ENCODE measurements around the gene GMIP.

GMIP gene

GRCh38 chr19:19662871-19663255, 19.4 kb upstream of the GMIP start:
- H3K4me3 ChIP-seq (ENCODE audit: low read depth, low read length) = peak overlapping the region; percentile 65
- no peak for TF ChIP-seq CTCF (IDR thresholded peaks at IDR 0.05; ENCODE audit: insufficient read depth, low read depth, low read length, missing control alignments)
- DNase-seq (ENCODE audit: low read depth) = no peak

GRCh38 chr19:19662344-19662743, 18.9 kb upstream of the GMIP start:
- H3K4me3 ChIP-seq (ENCODE audit: low read depth, low read length) = peak overlapping the region; percentile 65
- DNase-seq (ENCODE audit: low read depth) = peak; percentile 46
- no peak for TF ChIP-seq CTCF (IDR thresholded peaks at IDR 0.05; ENCODE audit: insufficient read depth, low read depth, low read length, missing control alignments)

- no peak for TF ChIP-seq CTCF (IDR thresholded peaks at IDR 0.05; ENCODE audit: insufficient read depth, low read depth, low read length, missing control alignments)
- DNase-seq (ENCODE audit: low read depth) = peak; percentile 97
- H3K4me3 ChIP-seq (ENCODE audit: low read depth, low read length) = peak overlapping the region; percentile 65
Measured at GRCh38 chr19:19661675-19662251, 18.3 kb upstream of the GMIP start.

- DNase-seq (ENCODE audit: low read depth) = no peak
- TF ChIP-seq CTCF (IDR thresholded peaks at IDR 0.05; ENCODE audit: insufficient read depth, low read depth, low read length, missing control alignments) = no peak
- H3K4me3 ChIP-seq (ENCODE audit: low read depth, low read length) = peak overlapping the region; percentile 65
Measured at GRCh38 chr19:19661141-19661674, 17.8 kb upstream of the GMIP start.

- DNase-seq (ENCODE audit: low read depth) = no peak
- H3K4me3 ChIP-seq (ENCODE audit: low read depth, low read length) = no peak overlapping the region
- TF ChIP-seq CTCF (IDR thresholded peaks at IDR 0.05; ENCODE audit: insufficient read depth, low read depth, low read length, missing control alignments) = no peak
Measured at GRCh38 chr19:19659646-19660245, 16.3 kb upstream of the GMIP start.

GRCh38 chr19:19657397-19657783, 13.9 kb upstream of the GMIP start:
- no peak for TF ChIP-seq CTCF (IDR thresholded peaks at IDR 0.05; ENCODE audit: insufficient read depth, low read depth, low read length, missing control alignments)
- DNase-seq (ENCODE audit: low read depth) = no peak
- no peak overlapping the region for H3K4me3 ChIP-seq (ENCODE audit: low read depth, low read length)

Data from GM12865 (cell line).